Upper lobe of left lung (tissue), 6 donors: ENCODE data around the gene HPN. TPM values are rescaled to one million over a fixed set of nuclear protein-coding genes. Genes with fewer than 3 reads are reported as not detected.
A peak's percentile ranks its signal among the peaks of the same experiment; 100 is the strongest.

Experiments
- ATAC-seq, 2 donors: fragments of 200-7000 bp; cut with Tn5 transposase; one replicate each; pipeline ENCODE4 v1.9.1; 2022; ENCODE audit warnings: mild to moderate bottlenecking in 2 of 2, moderate library complexity in 2 of 2; ENCODE audit not compliant: low FRiP score in 2 of 2
- DNase-seq, 2 donors: peaks; one replicate each; pipeline ENCODE4 v3.0.0-alpha.2; 2019 to 2020
- H3K27ac ChIP-seq, 4 donors: fragments of 200-600 bp; sonication (generic); one replicate each; pipeline ENCODE4 v1.5.1; 2016 to 2019
- H3K27me3 ChIP-seq, 4 donors: fragments of 200-600 bp; sonication (generic); one replicate each; pipeline ENCODE4 v1.5.1; 2017 to 2019
- H3K36me3 ChIP-seq, 4 donors: fragments of 200-600 bp; sonication (generic); one replicate each; pipeline ENCODE4 v1.5.1; 2016 to 2019
- H3K4me1 ChIP-seq, 4 donors: fragments of 200-600 bp; sonication (generic); one replicate each; pipeline ENCODE4 v1.5.1; 2018 to 2019
- H3K4me3 ChIP-seq, 4 donors: fragments of 200-600 bp; sonication (generic); one replicate each; pipeline ENCODE4 v1.5.1; 2017 to 2019; ENCODE audit warnings: mild to moderate bottlenecking in 2 of 4, moderate library complexity in 1 of 4
- H3K9me3 ChIP-seq, 4 donors: fragments of 200-600 bp; sonication (generic); one replicate each; pipeline ENCODE4 v1.5.1; 2018 to 2019
- EP300 ChIP-seq, 4 donors: sonication (generic); formaldehyde crosslinking; IDR thresholded peaks; one replicate each; pipeline ENCODE4 v1.5.1; 2017; ENCODE audit warnings: antibody characterized with exemption in 4 of 4, control low read depth in 2 of 4
- POLR2A ChIP-seq, 4 donors: fragments of 450-650 bp; IDR thresholded peaks; one replicate each; pipeline ENCODE4 v1.5.1; 2016 to 2017; ENCODE audit warnings: antibody characterized with exemption in 4 of 4, mild to moderate bottlenecking in 2 of 4
- POLR2AphosphoS5 ChIP-seq, 2 donors: sonication (generic); formaldehyde crosslinking; IDR thresholded peaks; one replicate each; pipeline ENCODE4 v1.5.1; 2017; ENCODE audit warnings: antibody characterized with exemption in 2 of 2
- WGBS, 2 donors: methylation state at CpG; one replicate each; pipeline ENCODE4 v1.1.5; 2017 to 2018; 5-methylcytosine and 5-hydroxymethylcytosine counted together
- total RNA-seq, 6 donors: library from RNA; depleted of rRNA in 4 of 6; stranded (reverse); fragments of >200 nt in 4 of 6; gene quantifications; one replicate each; pipeline versions ENCODE4 v1.1.0 to v1.2.1, GENCODE V29; 2016 to 2021
- TF ChIP-seq, protein P1 (sequence below), 6 experiments: fragments of 450-650 bp in 4 of 6; fragments of 200-600 bp in 2 of 6; sonication (generic) in 2 of 6; IDR thresholded peaks; one replicate each; pipeline ENCODE4 v1.5.1; 2016 to 2019; ENCODE audit warnings: antibody characterized with exemption in 6 of 6
- donor health status: DM: no; HTN: no; CAD: no; lungs with moderate emphysema.
- donor health status: DM: no; HTN: yes; CAD: no; lungs with severe emphysema.

HPN gene
- total RNA-seq, 6 donors from 2014 or later: 15.9 to 54.5 (median 41.1) TPM

DNA sequence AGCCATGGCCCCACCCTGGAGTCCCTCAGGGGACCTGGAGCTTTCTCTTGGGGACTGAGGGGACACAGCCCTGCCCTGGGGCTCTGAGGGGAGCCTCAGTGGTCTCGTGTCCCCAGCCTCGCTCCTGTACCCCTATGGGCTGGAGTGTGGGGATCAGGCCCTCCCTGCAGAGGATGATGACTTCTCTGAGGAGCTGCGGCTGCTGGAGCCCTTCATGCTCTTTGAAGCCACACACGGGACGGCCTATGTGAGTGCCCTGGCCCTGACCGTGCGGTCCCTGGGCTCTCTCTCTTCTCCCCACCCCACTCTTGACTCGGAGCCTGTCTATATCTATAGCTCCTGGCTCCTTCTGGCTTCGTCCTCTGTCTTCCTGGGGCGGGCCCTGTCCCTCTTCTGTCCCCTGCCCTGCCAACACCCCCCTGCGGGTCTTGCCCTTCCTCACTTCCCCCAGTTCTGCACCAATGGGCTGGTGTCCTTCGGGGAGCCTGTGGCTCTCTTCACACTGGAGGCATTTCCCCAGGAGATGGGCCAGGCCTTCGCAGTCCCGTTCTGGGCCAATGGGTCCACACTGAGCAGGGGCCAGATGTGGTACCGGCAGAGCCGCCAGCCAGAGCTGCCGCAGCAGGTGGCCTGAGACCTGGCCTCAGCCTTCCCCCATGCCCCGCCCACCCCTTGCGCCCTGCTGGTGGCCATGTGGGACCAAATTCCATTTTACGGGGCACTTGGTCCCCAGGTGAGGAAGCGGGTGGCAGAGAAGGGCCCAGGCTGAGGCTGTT lies 33.1 kb downstream of the HPN start:
- H3K27ac ChIP-seq: no peak overlapping the region
- TF ChIP-seq, protein P1, sequence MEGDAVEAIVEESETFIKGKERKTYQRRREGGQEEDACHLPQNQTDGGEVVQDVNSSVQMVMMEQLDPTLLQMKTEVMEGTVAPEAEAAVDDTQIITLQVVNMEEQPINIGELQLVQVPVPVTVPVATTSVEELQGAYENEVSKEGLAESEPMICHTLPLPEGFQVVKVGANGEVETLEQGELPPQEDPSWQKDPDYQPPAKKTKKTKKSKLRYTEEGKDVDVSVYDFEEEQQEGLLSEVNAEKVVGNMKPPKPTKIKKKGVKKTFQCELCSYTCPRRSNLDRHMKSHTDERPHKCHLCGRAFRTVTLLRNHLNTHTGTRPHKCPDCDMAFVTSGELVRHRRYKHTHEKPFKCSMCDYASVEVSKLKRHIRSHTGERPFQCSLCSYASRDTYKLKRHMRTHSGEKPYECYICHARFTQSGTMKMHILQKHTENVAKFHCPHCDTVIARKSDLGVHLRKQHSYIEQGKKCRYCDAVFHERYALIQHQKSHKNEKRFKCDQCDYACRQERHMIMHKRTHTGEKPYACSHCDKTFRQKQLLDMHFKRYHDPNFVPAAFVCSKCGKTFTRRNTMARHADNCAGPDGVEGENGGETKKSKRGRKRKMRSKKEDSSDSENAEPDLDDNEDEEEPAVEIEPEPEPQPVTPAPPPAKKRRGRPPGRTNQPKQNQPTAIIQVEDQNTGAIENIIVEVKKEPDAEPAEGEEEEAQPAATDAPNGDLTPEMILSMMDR (IDR thresholded peaks at IDR 0.05): no peak
- TF ChIP-seq POLR2A (IDR thresholded peaks at IDR 0.05) (no peak), POLR2AphosphoS5 (IDR thresholded peaks at IDR 0.05) (no peak), EP300 (IDR thresholded peaks at IDR 0.05) (no peak)
- H3K4me1 ChIP-seq: no peaks in the 10 kb centered on the region
- H3K9me3 ChIP-seq: peaks cover 4 to 7% (median 5%) of the 10 kb centered on the region in 4 donors
- no peaks in the 10 kb centered on the region for H3K27me3 ChIP-seq
- DNase-seq (peak in 1 of 2 donors; percentile 55), ATAC-seq (no peak)
- H3K4me3 ChIP-seq: no peak overlapping the region
- no peaks in the 10 kb centered on the region for H3K36me3 ChIP-seq
- 89 to 91% methylated on average over 18 to 21 of the region's 21 CpGs for WGBS, 2 donors

- WGBS, 2 donors: 90 to 91% methylated on average over 14 to 19 of the region's 21 CpGs
- no peak for ATAC-seq
These were observed 33.9 kb downstream of the HPN start for GRCh38 chr19:35075202-35076025.

DNA sequence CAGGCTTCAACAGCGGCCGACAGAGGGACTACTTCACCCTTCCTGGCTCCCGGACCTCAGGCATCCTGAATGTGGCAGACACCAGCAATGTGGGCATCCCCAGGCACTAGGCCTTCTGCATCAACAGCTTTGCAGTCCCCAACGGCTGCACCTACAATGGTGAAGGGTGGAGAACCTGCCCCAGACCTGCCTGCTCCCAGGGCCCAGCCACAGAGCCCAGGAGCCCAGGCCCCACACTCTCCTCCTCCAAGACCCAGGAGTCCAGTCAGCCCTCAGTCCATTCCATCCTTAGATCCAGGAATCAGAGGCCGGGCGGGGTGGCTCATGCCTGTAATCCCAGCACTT lies 34.5 kb downstream of the HPN start:
- Histone ChIP-seq H3K9me3 (no peaks in the 10 kb centered on the region), H3K27ac (no peak overlapping the region), H3K4me3 (no peak overlapping the region), H3K27me3 (no peaks in the 10 kb centered on the region), H3K36me3 (no peaks in the 10 kb centered on the region), H3K4me1 (no peaks in the 10 kb centered on the region)
- DNase-seq (no peak), ATAC-seq (no peak)
- no peak for TF ChIP-seq POLR2AphosphoS5 (IDR thresholded peaks at IDR 0.05)
- TF ChIP-seq EP300 (IDR thresholded peaks at IDR 0.05): no peak
- TF ChIP-seq, protein P1 (IDR thresholded peaks at IDR 0.05): no peak
- no peak for TF ChIP-seq POLR2A (IDR thresholded peaks at IDR 0.05)
- 72 to 100% methylated on average over 2 to 4 of the region's 6 CpGs for WGBS, 2 donors

More at GRCh38 chr19:35075202-35076025, 33.9 kb downstream of the HPN start:
- no peak for TF ChIP-seq POLR2A (IDR thresholded peaks at IDR 0.05)
- no peak for TF ChIP-seq EP300 (IDR thresholded peaks at IDR 0.05)
- no peak for TF ChIP-seq POLR2AphosphoS5 (IDR thresholded peaks at IDR 0.05)
- TF ChIP-seq, protein P1 (IDR thresholded peaks at IDR 0.05): no peak
- peaks cover 3 to 4% (median 4%) of the 10 kb centered on the region in 4 donors for H3K9me3 ChIP-seq
- no peaks in the 10 kb centered on the region for H3K4me1 ChIP-seq
- H3K36me3 ChIP-seq: no peaks in the 10 kb centered on the region
- peak in 1 of 2 donors; percentile 61 for DNase-seq
- H3K27ac ChIP-seq: no peak overlapping the region
- H3K4me3 ChIP-seq: no peak overlapping the region
- H3K27me3 ChIP-seq: no peaks in the 10 kb centered on the region

DNA sequence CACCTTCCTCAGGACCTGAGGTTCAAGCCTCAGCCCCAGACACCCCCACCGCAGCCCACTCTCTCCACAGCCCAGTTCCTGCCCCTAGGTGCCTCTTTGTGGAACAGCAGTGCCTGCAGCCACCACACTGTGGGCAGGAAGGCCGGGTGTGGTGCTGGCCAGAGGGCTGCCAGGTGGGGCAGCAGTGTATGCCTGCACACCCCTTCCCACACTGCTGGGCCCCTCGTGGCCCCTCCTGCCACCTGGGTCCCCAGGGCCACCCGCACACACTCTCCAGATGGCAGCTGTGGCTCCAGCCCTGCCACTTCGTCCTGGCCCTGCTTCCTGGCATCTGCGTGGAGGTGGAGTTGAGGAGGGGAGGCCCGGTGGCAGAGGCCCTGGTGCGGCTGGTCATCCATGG lies 35.1 kb downstream of the HPN start:
- H3K27me3 ChIP-seq: no peaks in the 10 kb centered on the region
- no peak for ATAC-seq
- DNase-seq: peak in 1 of 2 donors; percentile 76
- H3K36me3 ChIP-seq: no peaks in the 10 kb centered on the region
- no peaks in the 10 kb centered on the region for H3K4me1 ChIP-seq
- no peak overlapping the region for H3K27ac ChIP-seq
- WGBS, 2 donors: 65 to 66% methylated on average over 5 to 8 of the region's 8 CpGs
- TF ChIP-seq, protein P1 (IDR thresholded peaks at IDR 0.05): no peak
- no peak for TF ChIP-seq POLR2A (IDR thresholded peaks at IDR 0.05)
- TF ChIP-seq POLR2AphosphoS5 (IDR thresholded peaks at IDR 0.05): no peak
- H3K9me3 ChIP-seq: no peaks in the 10 kb centered on the region
- H3K4me3 ChIP-seq: no peak overlapping the region
